WTC11 (cell line): ENCODE measurements around the gene ZMIZ1.

Experiments used
- AFF4 ChIP-seq: sonication (generic); formaldehyde crosslinking; IDR thresholded peaks from 2 replicates; pipeline ENCODE4 v1.8.1; 2023; ENCODE audit warnings: mild to moderate bottlenecking, missing genetic modification reagents, borderline replicate concordance
- MAX ChIP-seq: sonication (generic); formaldehyde crosslinking; IDR thresholded peaks from 2 replicates; pipeline ENCODE4 v1.8.0; 2022; ENCODE audit warnings: mild to moderate bottlenecking, missing genetic modification reagents
- TF ChIP-seq, protein P1 (sequence below): fragments of 250-450 bp; sonication (Bioruptor Pico); IDR thresholded peaks from 2 replicates; pipeline ENCODE4 v1.8.0; 2021; ENCODE audit warnings: mild to moderate bottlenecking
- TF ChIP-seq, protein P2 (sequence below): sonication (generic); formaldehyde crosslinking; IDR thresholded peaks from 2 replicates; pipeline ENCODE4 v1.8.1; 2022; ENCODE audit warnings: low read depth, mild to moderate bottlenecking, moderate library complexity, missing genetic modification reagents, borderline replicate concordance
- TF ChIP-seq, protein P3 (sequence below): fragments of 250-450 bp; sonication (Bioruptor Pico); IDR thresholded peaks from 2 replicates; pipeline ENCODE4 v1.9.0; 2021; ENCODE audit warnings: mild to moderate bottlenecking
- TF ChIP-seq, protein P4 (sequence below): sonication (generic); formaldehyde crosslinking; IDR thresholded peaks from 2 replicates; pipeline ENCODE4 v1.8.0; 2022; ENCODE audit warnings: mild to moderate bottlenecking, missing genetic modification reagents

DNA sequence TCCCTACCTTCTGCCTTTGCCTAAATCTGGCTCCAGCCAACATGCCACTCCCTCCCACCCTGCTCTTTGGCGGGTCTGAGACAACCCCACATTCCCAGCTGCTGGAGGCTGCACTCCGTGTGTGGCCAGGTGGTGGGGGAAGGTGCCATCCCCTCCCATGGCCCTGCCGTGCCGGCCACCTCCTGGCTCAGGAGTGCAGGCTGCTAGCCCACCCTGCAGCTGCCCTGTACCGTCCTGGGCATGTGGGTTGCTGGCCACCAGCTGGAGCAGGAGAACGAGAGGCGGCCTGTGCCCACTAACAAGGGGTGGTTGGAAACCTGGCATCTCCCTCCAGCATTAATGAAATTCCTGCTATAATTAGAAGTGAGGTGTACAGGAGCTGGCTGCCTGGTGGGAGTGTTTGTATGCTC, 97.6 kb downstream of the ZMIZ1 start:
- TF ChIP-seq, protein P1, sequence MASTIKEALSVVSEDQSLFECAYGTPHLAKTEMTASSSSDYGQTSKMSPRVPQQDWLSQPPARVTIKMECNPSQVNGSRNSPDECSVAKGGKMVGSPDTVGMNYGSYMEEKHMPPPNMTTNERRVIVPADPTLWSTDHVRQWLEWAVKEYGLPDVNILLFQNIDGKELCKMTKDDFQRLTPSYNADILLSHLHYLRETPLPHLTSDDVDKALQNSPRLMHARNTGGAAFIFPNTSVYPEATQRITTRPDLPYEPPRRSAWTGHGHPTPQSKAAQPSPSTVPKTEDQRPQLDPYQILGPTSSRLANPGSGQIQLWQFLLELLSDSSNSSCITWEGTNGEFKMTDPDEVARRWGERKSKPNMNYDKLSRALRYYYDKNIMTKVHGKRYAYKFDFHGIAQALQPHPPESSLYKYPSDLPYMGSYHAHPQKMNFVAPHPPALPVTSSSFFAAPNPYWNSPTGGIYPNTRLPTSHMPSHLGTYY: no peak
- TF ChIP-seq, protein P2, sequence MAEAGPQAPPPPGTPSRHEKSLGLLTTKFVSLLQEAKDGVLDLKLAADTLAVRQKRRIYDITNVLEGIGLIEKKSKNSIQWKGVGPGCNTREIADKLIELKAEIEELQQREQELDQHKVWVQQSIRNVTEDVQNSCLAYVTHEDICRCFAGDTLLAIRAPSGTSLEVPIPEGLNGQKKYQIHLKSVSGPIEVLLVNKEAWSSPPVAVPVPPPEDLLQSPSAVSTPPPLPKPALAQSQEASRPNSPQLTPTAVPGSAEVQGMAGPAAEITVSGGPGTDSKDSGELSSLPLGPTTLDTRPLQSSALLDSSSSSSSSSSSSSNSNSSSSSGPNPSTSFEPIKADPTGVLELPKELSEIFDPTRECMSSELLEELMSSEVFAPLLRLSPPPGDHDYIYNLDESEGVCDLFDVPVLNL: no peak
- TF ChIP-seq MAX (CRISPR knock-in tag): no peak
- TF ChIP-seq, protein P3, sequence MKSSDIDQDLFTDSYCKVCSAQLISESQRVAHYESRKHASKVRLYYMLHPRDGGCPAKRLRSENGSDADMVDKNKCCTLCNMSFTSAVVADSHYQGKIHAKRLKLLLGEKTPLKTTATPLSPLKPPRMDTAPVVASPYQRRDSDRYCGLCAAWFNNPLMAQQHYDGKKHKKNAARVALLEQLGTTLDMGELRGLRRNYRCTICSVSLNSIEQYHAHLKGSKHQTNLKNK (CRISPR knock-in tag): no peak
- no peak for TF ChIP-seq AFF4 (CRISPR knock-in tag)
- TF ChIP-seq, protein P4, sequence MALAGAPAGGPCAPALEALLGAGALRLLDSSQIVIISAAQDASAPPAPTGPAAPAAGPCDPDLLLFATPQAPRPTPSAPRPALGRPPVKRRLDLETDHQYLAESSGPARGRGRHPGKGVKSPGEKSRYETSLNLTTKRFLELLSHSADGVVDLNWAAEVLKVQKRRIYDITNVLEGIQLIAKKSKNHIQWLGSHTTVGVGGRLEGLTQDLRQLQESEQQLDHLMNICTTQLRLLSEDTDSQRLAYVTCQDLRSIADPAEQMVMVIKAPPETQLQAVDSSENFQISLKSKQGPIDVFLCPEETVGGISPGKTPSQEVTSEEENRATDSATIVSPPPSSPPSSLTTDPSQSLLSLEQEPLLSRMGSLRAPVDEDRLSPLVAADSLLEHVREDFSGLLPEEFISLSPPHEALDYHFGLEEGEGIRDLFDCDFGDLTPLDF: no peak
